SKM-1 (cell line): ENCODE results near the gene UNC93B1.

Experiments used
- DNase-seq: peaks from one replicate; lab custom pipeline; 2025; ENCODE audit not compliant: unreplicated experiment; lab: John Stamatoyannopoulos, UW

Gene UNC93B1

GRCh38 chr11:68040957-68041591, 37.2 kb upstream of the UNC93B1 start:
- DNase-seq: no peak

GRCh38 chr11:68040101-68040956, 36.4 kb upstream of the UNC93B1 start:
- DNase-seq: peak; percentile 82

- DNase-seq: no peak
Measured at GRCh38 chr11:68039526-68040086, 35.7 kb upstream of the UNC93B1 start.

GRCh38 chr11:68038718-68039525, 35.0 kb upstream of the UNC93B1 start, which contains the start of gene TCIRG1:
TSS of gene TCIRG1 (plus strand) at chr11:68039025. CDS start at chr11:68041272, 2,247 bp downstream.
- DNase-seq: peak; percentile 58

- DNase-seq: no peak
Measured at GRCh38 chr11:68038226-68038717, 34.4 kb upstream of the UNC93B1 start.

GRCh38 chr11:68037411-68038225, 33.7 kb upstream of the UNC93B1 start:
- DNase-seq: no peak

GRCh38 chr11:68036717-68037239, 32.9 kb upstream of the UNC93B1 start:
- peak; percentile 29 for DNase-seq

- no peak for DNase-seq
Measured at GRCh38 chr11:68036141-68036716, 32.3 kb upstream of the UNC93B1 start.

- no peak for DNase-seq
Measured at GRCh38 chr11:68035266-68035876, 31.5 kb upstream of the UNC93B1 start.

GRCh38 chr11:68033708-68034045, 29.8 kb upstream of the UNC93B1 start:
- DNase-seq: no peak

GRCh38 chr11:68032997-68033707, 29.3 kb upstream of the UNC93B1 start:
- DNase-seq: no peak

- DNase-seq: no peak
Measured at GRCh38 chr11:68032003-68032402, 28.1 kb upstream of the UNC93B1 start.

- no peak for DNase-seq
Measured at GRCh38 chr11:68031144-68031464, 27.2 kb upstream of the UNC93B1 start.

GRCh38 chr11:68030318-68031143, 26.6 kb upstream of the UNC93B1 start, which contains the start of gene NDUFS8:
TSS of gene NDUFS8 (plus strand) at chr11:68030681. CDS start at chr11:68032152, 1,471 bp downstream.
- peak; percentile 98 for DNase-seq

- no peak for DNase-seq
Measured at GRCh38 chr11:68028802-68029545, 25.1 kb upstream of the UNC93B1 start.

- no peak for DNase-seq
Measured at GRCh38 chr11:68027667-68028066, 23.8 kb upstream of the UNC93B1 start.
